HCT116 (cell line): ENCODE measurements around the gene RUVBL1. TPM values are rescaled to one million over a fixed set of nuclear protein-coding genes. Genes with fewer than 3 reads are reported as not detected.

ENCODE experiments used
- ATAC-seq: fragments of 200-7000 bp; cut with Tn5 transposase; 2 replicates; pipeline ENCODE4 v1.9.1; 2020; ENCODE audit warnings: mild to moderate bottlenecking, moderate library complexity
- BruUV-seq: library from RNA; stranded (reverse); fragments of 400-500 nt; replicated peaks from 2 replicates; lab custom pipeline; 2021; lab: Mats Ljungman, UMichigan
- CTCF ChIA-PET: fragments of 300-600 bp; sonication (Branson Sonifier 250); formaldehyde crosslinking; loops from one replicate; lab custom pipeline; 2021; ENCODE audit warnings: antibody characterized with exemption; lab: Charles Lee
- POLR2A ChIA-PET: fragments of 300-600, 350-600 bp; sonication (Branson Sonifier 250); formaldehyde crosslinking; loops from one replicate; lab custom pipeline; 2021; ENCODE audit warnings: antibody characterized with exemption; lab: Charles Lee
- RAD21 ChIA-PET, 2 experiments: fragments of 300-600 bp; sonication (Branson Sonifier 250); formaldehyde crosslinking; loops; one replicate each; lab custom pipeline; 2023; ENCODE audit warnings: low total read pairs in 2 of 2; ENCODE audit not compliant: uncharacterized antibody in 2 of 2, unreplicated experiment in 2 of 2, low non-redundant PET in 1 of 2; lab: Charles Lee
- DNase-seq: peaks from one replicate; pipeline ENCODE4 v3.0.0-alpha.2; 2010; ENCODE audit warnings: low read depth, low spot score
- H2AFZ ChIP-seq: fragments of 200-600 bp; shearing (Covaris generic), sonication (generic); 2 replicates; pipeline ENCODE4 v1.6.1; 2017; ENCODE audit warnings: low read depth, mixed run types, mixed read lengths, antibody characterized with exemption, low read length; ENCODE audit not compliant: poor library complexity, severe bottlenecking
- H3K27ac ChIP-seq: 2 replicates; pipeline ENCODE4 v1.5.1; 2012; ENCODE audit warnings: low read depth, low read length
- H3K27me3 ChIP-seq: fragments of 200-600 bp; sonication (generic); 2 replicates; pipeline ENCODE4 v1.6.1; 2016; ENCODE audit warnings: mixed run types, low read length, mixed read lengths; ENCODE audit not compliant: insufficient read depth
- H3K36me3 ChIP-seq, 2 experiments: fragments of 200-500 bp in 1 of 2; fragments of 200-600 bp in 1 of 2; sonication (Bioruptor generic) in 1 of 2; sonication (generic) in 1 of 2; 2 replicates each; pipeline versions ENCODE4 v1.5.1 to v1.6.1; 2014 to 2016; ENCODE audit warnings: low read length in 2 of 2, inconsistent platforms in 1 of 2, mixed read lengths in 1 of 2, mixed run types in 1 of 2; ENCODE audit not compliant: insufficient read depth in 2 of 2, control insufficient read depth in 1 of 2
- H3K4me1 ChIP-seq, 2 experiments: fragments of 200-600 bp in 1 of 2; sonication (generic) in 1 of 2; 2 replicates each; pipeline versions ENCODE4 v1.5.1 to v1.6.1; 2012 to 2017; ENCODE audit warnings: low read length in 2 of 2, inconsistent platforms in 1 of 2, mild to moderate bottlenecking in 1 of 2, mixed read lengths in 1 of 2, mixed run types in 1 of 2, moderate library complexity in 1 of 2; ENCODE audit not compliant: insufficient read depth in 2 of 2, control insufficient read depth in 1 of 2
- H3K4me2 ChIP-seq: fragments of 200-600 bp; sonication (generic); 2 replicates; pipeline ENCODE4 v1.6.1; 2017; ENCODE audit warnings: mixed run types, low read length, mixed read lengths
- H3K4me3 ChIP-seq, 2 experiments: fragments of 200-600 bp in 1 of 2; sonication (generic) in 1 of 2; replicated peaks in 1 of 2; 2 replicates each; pipeline ENCODE4 v1.5.1; 2011 to 2016; ENCODE audit warnings: low read length in 2 of 2, control low read depth in 1 of 2, low read depth in 1 of 2, mild to moderate bottlenecking in 1 of 2, mixed read lengths in 1 of 2, mixed run types in 1 of 2
- H3K79me2 ChIP-seq: fragments of 200-600 bp; sonication (generic); 2 replicates; pipeline ENCODE4 v1.6.1; 2017; ENCODE audit warnings: mild to moderate bottlenecking, mixed run types, low read length, moderate library complexity, mixed read lengths; ENCODE audit not compliant: insufficient read depth
- H3K9ac ChIP-seq: fragments of 200-600 bp; sonication (generic); 2 replicates; pipeline ENCODE4 v1.6.1; 2016; ENCODE audit warnings: low read length, mixed read lengths
- H3K9me2 ChIP-seq: fragments of 200-600 bp; sonication (generic), shearing (Covaris generic); 2 replicates; pipeline ENCODE4 v1.6.1; 2017; ENCODE audit warnings: mixed run types, mild to moderate bottlenecking, moderate library complexity; ENCODE audit not compliant: insufficient read depth
- H3K9me3 ChIP-seq, 2 experiments: fragments of 200-500 bp in 1 of 2; fragments of 200-600 bp in 1 of 2; sonication (Bioruptor generic) in 1 of 2; sonication (generic) in 1 of 2; 2 replicates each; pipeline ENCODE4 v1.6.1; 2014 to 2017; ENCODE audit warnings: low read length in 2 of 2, mixed read lengths in 2 of 2, inconsistent platforms in 1 of 2, low read depth in 1 of 2, mild to moderate bottlenecking in 1 of 2, mixed run types in 1 of 2, moderate library complexity in 1 of 2; ENCODE audit not compliant: control insufficient read depth in 1 of 2, insufficient read depth in 1 of 2
- H4K20me1 ChIP-seq: fragments of 200-600 bp; sonication (generic), shearing (Covaris generic); 2 replicates; pipeline ENCODE4 v1.6.1; 2017; ENCODE audit warnings: mixed run types, mild to moderate bottlenecking, moderate library complexity; ENCODE audit not compliant: insufficient read depth
- ATF3 ChIP-seq: IDR thresholded peaks from 2 replicates; pipeline ENCODE4 v1.6.1; 2012
- CBX3 ChIP-seq: IDR thresholded peaks from 2 replicates; pipeline ENCODE4 v1.6.1; 2012; ENCODE audit warnings: low read depth
- CEBPB ChIP-seq: IDR thresholded peaks from 2 replicates; pipeline ENCODE4 v1.6.1; 2012; ENCODE audit warnings: low read depth
- CTCF ChIP-seq, 3 experiments: fragments of 200-600 bp in 1 of 3; sonication (generic) in 1 of 3; IDR thresholded peaks in 2 of 3; conservative IDR thresholded peaks in 1 of 3; 2 replicates each; pipeline ENCODE4 v1.5.1; 2012 to 2017; ENCODE audit warnings: low read depth in 2 of 3, low read length in 2 of 3, antibody characterized with exemption in 1 of 3, borderline replicate concordance in 1 of 3, control low read depth in 1 of 3, mild to moderate bottlenecking in 1 of 3, mixed read lengths in 1 of 3, mixed run types in 1 of 3, moderate library complexity in 1 of 3; ENCODE audit not compliant: insufficient read depth in 1 of 3
- EGR1 ChIP-seq: IDR thresholded peaks from 2 replicates; pipeline ENCODE4 v1.6.1; 2012; ENCODE audit warnings: low read depth
- ELF1 ChIP-seq: IDR thresholded peaks from 2 replicates; pipeline ENCODE4 v1.6.1; 2012; ENCODE audit warnings: low read depth, borderline replicate concordance
- EZH2phosphoT487 ChIP-seq: fragments of 200-600 bp; IDR thresholded peaks from 2 replicates; pipeline ENCODE4 v1.6.1; 2018; ENCODE audit warnings: antibody characterized with exemption, borderline replicate concordance
- JUND ChIP-seq: IDR thresholded peaks from 2 replicates; pipeline ENCODE4 v1.6.1; 2012
- MAX ChIP-seq: IDR thresholded peaks from 2 replicates; pipeline ENCODE4 v1.6.1; 2012
- POLR2A ChIP-seq: IDR thresholded peaks from 2 replicates; pipeline ENCODE4 v1.7.0; 2011; ENCODE audit warnings: borderline replicate concordance; ENCODE audit not compliant: insufficient read depth, insufficient read length; ENCODE audit errors: extremely low read depth
- RAD21 ChIP-seq: IDR thresholded peaks from 2 replicates; pipeline ENCODE4 v1.6.1; 2012; ENCODE audit warnings: low read depth, mild to moderate bottlenecking
- SIN3A ChIP-seq: IDR thresholded peaks from 2 replicates; pipeline ENCODE4 v1.6.1; 2012; ENCODE audit warnings: low read depth
- TCF7L2 ChIP-seq: IDR thresholded peaks from 2 replicates; pipeline ENCODE4 v1.7.0; 2011; ENCODE audit warnings: borderline replicate concordance, inconsistent platforms; ENCODE audit not compliant: insufficient read depth, insufficient read length; ENCODE audit errors: extremely low read depth
- YY1 ChIP-seq: IDR thresholded peaks from 2 replicates; pipeline ENCODE4 v1.6.1; 2011; ENCODE audit warnings: low read length, low read depth, moderate library complexity, mild to moderate bottlenecking; ENCODE audit not compliant: insufficient replicate concordance; ENCODE audit errors: extremely low read depth
- ZBTB33 ChIP-seq: IDR thresholded peaks from 2 replicates; pipeline ENCODE4 v1.6.1; 2011; ENCODE audit warnings: mild to moderate bottlenecking, low read length, moderate library complexity; ENCODE audit not compliant: insufficient replicate concordance; ENCODE audit errors: extremely low read depth
- ZFX ChIP-seq: fragments of 450-650 bp; IDR thresholded peaks from 2 replicates; pipeline ENCODE4 v1.6.1; 2017
- ZNF274 ChIP-seq: fragments of 200-500 bp; sonication (Bioruptor generic); IDR thresholded peaks from 2 replicates; pipeline ENCODE4 v1.6.1; 2014; ENCODE audit warnings: mild to moderate bottlenecking, low read depth, low read length, inconsistent platforms
- intact Hi-C: fragments of 100-400 bp; cut with micrococcal nuclease; formaldehyde crosslinking; loops from 2 replicates; pipeline ENCODE4 v1.10.0; 2022
- total RNA-seq: library from RNA; stranded (reverse); gene quantifications from one replicate; pipeline ENCODE4 v1.2.1, GENCODE V29; 2021; ENCODE audit not compliant: unreplicated experiment

Gene RUVBL1
- total RNA-seq, 1 experiment from 2014 or later = 129 TPM

- TF ChIP-seq EGR1 = peak; percentile 70; the same call in 1 of the 2 replicates
- TF ChIP-seq SIN3A = peak; percentile 87
- no peak for TF ChIP-seq CEBPB
- peak; percentile 84 for TF ChIP-seq YY1
- TF ChIP-seq MAX = peak; percentile 83
Measured at GRCh38 chr3:128153156-128154041, 29.8 kb upstream of the RUVBL1 start, which contains the start of gene EEFSEC (continued).

GRCh38 chr3:128152419-128153155 is 29.0 kb upstream of the RUVBL1 start:
- H3K9me3 ChIP-seq = no peaks in the 10 kb centered on the region; a peak in 1 of 4 replicates
- no TSS peak for BruUV-seq
- H3K9ac ChIP-seq = peak overlapping the region; percentile 72
- RAD21 ChIA-PET = no interaction called here
- H3K36me3 ChIP-seq = peaks cover 0 to 11% of the 10 kb centered on the region in 2 experiments; a peak in 1 of 4 replicates
- H3K9me2 ChIP-seq = no peaks in the 10 kb centered on the region
- H3K4me2 ChIP-seq = peak overlapping the region; percentile 88
- POLR2A ChIA-PET = interaction anchor here (0.7 kb wide), 1 partner anchor 29 kb away, joined by 4 read pairs; the partner anchor contains the start of gene RUVBL1
- TF ChIP-seq JUND (no peak), YY1 (no peak), EGR1 (no peak), EZH2phosphoT487 (no peak), TCF7L2 (no peak), ATF3 (no peak), ZFX (no peak), ELF1 (no peak), CTCF (IDR thresholded peaks at IDR 0.05 in 2 of 3, conservative IDR thresholded peaks at IDR 0.05 in 1 of 3; ENCODE audit: borderline replicate concordance in 1 of 3, insufficient read depth in 1 of 3, low read depth in 2 of 3, low read length in 2 of 3) (no peak), CEBPB (no peak), ZBTB33 (no peak), POLR2A (no peak), CBX3 (no peak), RAD21 (no peak), ZNF274 (no peak)
- peak overlapping the region; percentile 71 for H3K27ac ChIP-seq
- DNase-seq = peak; percentile 82
- intact Hi-C loops = no loop called here
- H3K4me1 ChIP-seq = peaks cover 0 to 7% of the 10 kb centered on the region in 2 experiments; a peak in 3 of 4 replicates
- H3K27me3 ChIP-seq = no peaks in the 10 kb centered on the region
- ATAC-seq = peak; percentile 77
- H4K20me1 ChIP-seq = no peaks in the 10 kb centered on the region
- CTCF ChIA-PET = interaction anchor here (0.6 to 1.2 kb wide), 2 partner anchors 19 to 79 kb away, joined by 3 to 5 read pairs; no protein-coding TSS in a partner anchor
- H2AFZ ChIP-seq = no peak overlapping the region
- peaks cover 24% of the 10 kb centered on the region for H3K79me2 ChIP-seq
- peak overlapping the region; percentile 71 to 74 for H3K4me3 ChIP-seq
